Common myeloid progenitor, CD34-positive (primary cell): ENCODE data around the gene FRMD4A.

Source experiments
- CTCF ChIA-PET: fragments of 350-600 bp; sonication (Branson Sonifier 250); formaldehyde crosslinking; loops from one replicate; lab custom pipeline; 2021; ENCODE audit warnings: antibody characterized with exemption; lab: Charles Lee
- POLR2A ChIA-PET: fragments of 350-600 bp; sonication (Branson Sonifier 250); formaldehyde crosslinking; loops from one replicate; lab custom pipeline; 2021; ENCODE audit warnings: antibody characterized with exemption; lab: Charles Lee
- DNase-seq, 3 donors: peaks; one replicate each; pipeline versions ENCODE4 v3.0.0 to v3.0.0-alpha.2; 2013
- H3K27ac ChIP-seq, 2 experiments: 1 replicate in 1 of 2; 2 replicates in 1 of 2; pipeline ENCODE4 v1.7.0; 2013; ENCODE audit warnings: inconsistent platforms in 2 of 2, low read length in 2 of 2, mild to moderate bottlenecking in 2 of 2, low read depth in 1 of 2, moderate library complexity in 1 of 2; ENCODE audit not compliant: severe bottlenecking in 2 of 2, insufficient read depth in 1 of 2, poor library complexity in 1 of 2
- H3K27me3 ChIP-seq, 5 experiments: replicated peaks in 2 of 5; 1 replicate in 3 of 5; 2 replicates in 2 of 5; pipeline versions ENCODE4 v1.6.1 to v1.7.0; 2013; ENCODE audit warnings: low read length in 4 of 5, mild to moderate bottlenecking in 2 of 5, moderate library complexity in 2 of 5, inconsistent platforms in 1 of 5; ENCODE audit not compliant: insufficient read depth in 5 of 5, control insufficient read depth in 4 of 5
- H3K36me3 ChIP-seq, 4 experiments: 1 replicate in 2 of 4; 2 replicates in 2 of 4; pipeline versions ENCODE4 v1.6.1 to v1.7.0; 2013; ENCODE audit warnings: low read length in 3 of 4, control low read depth in 1 of 4, mild to moderate bottlenecking in 1 of 4; ENCODE audit not compliant: control insufficient read depth in 4 of 4, insufficient read depth in 4 of 4
- H3K4me1 ChIP-seq, 4 experiments: 1 replicate in 3 of 4; 2 replicates in 1 of 4; pipeline versions ENCODE4 v1.6.1 to v1.7.1; 2013; ENCODE audit warnings: low read length in 3 of 4, mild to moderate bottlenecking in 3 of 4, control low read depth in 1 of 4, inconsistent platforms in 1 of 4, moderate library complexity in 1 of 4; ENCODE audit not compliant: control insufficient read depth in 4 of 4, insufficient read depth in 4 of 4; ENCODE audit errors: control extremely low read depth in 1 of 4
- H3K4me3 ChIP-seq, 7 experiments: 1 replicate in 4 of 7; 2 replicates in 3 of 7; pipeline versions ENCODE4 v1.5.1 to v1.7.0; 2013; ENCODE audit warnings: mild to moderate bottlenecking in 7 of 7, low read length in 6 of 7, moderate library complexity in 6 of 7, inconsistent platforms in 2 of 7, low read depth in 2 of 7, control low read depth in 1 of 7; ENCODE audit not compliant: insufficient read depth in 4 of 7, control insufficient read depth in 1 of 7; ENCODE audit errors: extremely low read depth in 1 of 7
- H3K9me3 ChIP-seq, 5 experiments: 1 replicate in 4 of 5; 2 replicates in 1 of 5; pipeline versions ENCODE4 v1.6.1 to v1.7.1; 2013; ENCODE audit warnings: low read length in 4 of 5, mild to moderate bottlenecking in 2 of 5, inconsistent platforms in 1 of 5, low read depth in 1 of 5, moderate library complexity in 1 of 5; ENCODE audit not compliant: control insufficient read depth in 4 of 5, insufficient read depth in 2 of 5; ENCODE audit errors: control extremely low read depth in 1 of 5
- WGBS: methylation state at CpG from one replicate; pipeline ENCODE4 v1.1.5; 2013; ENCODE audit not compliant: insufficient coverage; 5-methylcytosine and 5-hydroxymethylcytosine counted together

Gene FRMD4A

GRCh38 chr10:13740461-13740860 is 590.3 kb downstream of the FRMD4A start:
- Histone ChIP-seq H3K27ac (no peak overlapping the region), H3K4me1 (peaks cover 3 to 38% (median 22%) of the 10 kb centered on the region in 4 experiments), H3K9me3 (no peaks in the 10 kb centered on the region), H3K4me3 (no peak overlapping the region), H3K27me3 (no peaks in the 10 kb centered on the region), H3K36me3 (no peaks in the 10 kb centered on the region)
- DNase-seq = no peak
- CTCF ChIA-PET = interaction anchor here (1.1 to 2.0 kb wide), 2 partner anchors 33 to 80 kb away, joined by 3 to 5 read pairs; no protein-coding TSS in a partner anchor
- POLR2A ChIA-PET = interaction anchor here (0.7 kb wide), 1 partner anchor 20 kb away, joined by 4 read pairs; no protein-coding TSS in a partner anchor
- WGBS = no CpG with 5 or more reads among the region's 4 CpGs

DNA sequence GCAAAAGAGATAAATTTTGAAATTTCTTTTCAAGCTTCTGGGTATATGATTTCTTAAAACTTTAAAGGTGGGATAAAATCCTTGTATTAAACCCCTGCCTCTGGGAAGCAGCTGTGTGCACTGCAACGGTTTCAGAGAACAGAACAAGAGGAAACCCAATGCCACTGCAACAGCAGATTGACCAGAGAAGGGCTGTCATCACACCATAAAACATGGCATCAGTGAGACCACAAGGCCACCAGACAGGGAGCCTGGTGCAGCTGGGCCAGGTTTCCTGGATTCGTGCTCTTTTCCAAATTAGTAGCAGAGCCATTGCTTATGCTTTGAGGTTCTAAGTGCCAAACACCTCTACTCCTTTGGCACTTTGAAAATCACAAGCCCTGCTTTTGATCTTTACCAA is 591.5 kb downstream of the FRMD4A start:
- peaks cover 3 to 38% (median 22%) of the 10 kb centered on the region in 4 experiments for H3K4me1 ChIP-seq
- 7% methylated on average over 2 of the region's 2 CpGs for WGBS
- DNase-seq = peak in 2 of 3 donors; percentile 63 to 76
- ChIA-PET POLR2A (interaction anchor here (0.5 to 0.6 kb wide), 2 partner anchors 26 to 76 kb away, joined by 3 to 4 read pairs; no protein-coding TSS in a partner anchor), CTCF (interaction anchor here (0.9 to 1.1 kb wide), 4 partner anchors 9 to 78 kb away, joined by 3 to 4 read pairs (median 4); no protein-coding TSS in a partner anchor)
- no peaks in the 10 kb centered on the region for H3K9me3 ChIP-seq
- no peak overlapping the region for H3K27ac ChIP-seq
- no peak overlapping the region for H3K4me3 ChIP-seq
- H3K36me3 ChIP-seq = no peaks in the 10 kb centered on the region
- no peaks in the 10 kb centered on the region for H3K27me3 ChIP-seq

- WGBS = 100% methylated on average over 1 of the region's 3 CpGs
- no peak overlapping the region for H3K27ac ChIP-seq
- POLR2A ChIA-PET = no interaction called here
- H3K4me1 ChIP-seq = peaks cover 3 to 26% (median 11%) of the 10 kb centered on the region in 4 experiments
- no peak overlapping the region for H3K4me3 ChIP-seq
- H3K36me3 ChIP-seq = no peaks in the 10 kb centered on the region
- H3K9me3 ChIP-seq = no peaks in the 10 kb centered on the region
- CTCF ChIA-PET = no interaction called here
- no peaks in the 10 kb centered on the region for H3K27me3 ChIP-seq
- DNase-seq = no peak
These were observed 594.2 kb downstream of the FRMD4A start for GRCh38 chr10:13736506-13736905.

DNA sequence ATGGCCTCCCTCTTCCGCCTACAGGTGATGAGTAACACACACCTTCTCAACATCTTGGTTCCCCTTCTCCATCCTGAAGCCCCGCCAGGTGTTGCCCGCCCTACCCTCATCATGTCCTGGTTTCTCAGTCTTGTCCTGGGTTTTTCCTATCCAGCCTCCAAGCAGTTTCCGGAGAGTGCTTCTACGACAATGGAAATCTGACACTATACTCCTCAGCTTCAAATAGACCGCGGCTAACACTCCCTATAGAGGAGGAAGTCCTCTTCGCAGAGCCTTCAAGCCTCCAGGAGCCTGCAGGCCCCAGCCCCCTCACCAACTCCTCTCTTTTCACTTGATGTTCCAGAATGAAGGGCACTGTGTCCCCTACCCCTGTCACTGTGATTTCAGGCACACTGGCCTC is 596.6 kb downstream of the FRMD4A start:
- ChIA-PET POLR2A (interaction anchor here (0.6 kb wide), 1 partner anchor 23 kb away, joined by 3 read pairs; no protein-coding TSS in a partner anchor), CTCF (interaction anchor here (1.4 kb wide), 1 partner anchor 16 kb away, joined by 4 read pairs; no protein-coding TSS in a partner anchor)
- Histone ChIP-seq H3K4me3 (no peak overlapping the region), H3K27ac (no peak overlapping the region), H3K27me3 (no peaks in the 10 kb centered on the region), H3K4me1 (peaks cover 0 to 14% (median 5%) of the 10 kb centered on the region in 4 experiments), H3K36me3 (no peaks in the 10 kb centered on the region), H3K9me3 (no peaks in the 10 kb centered on the region)
- no peak for DNase-seq
- WGBS = 96% methylated on average over 8 of the region's 8 CpGs

DNA sequence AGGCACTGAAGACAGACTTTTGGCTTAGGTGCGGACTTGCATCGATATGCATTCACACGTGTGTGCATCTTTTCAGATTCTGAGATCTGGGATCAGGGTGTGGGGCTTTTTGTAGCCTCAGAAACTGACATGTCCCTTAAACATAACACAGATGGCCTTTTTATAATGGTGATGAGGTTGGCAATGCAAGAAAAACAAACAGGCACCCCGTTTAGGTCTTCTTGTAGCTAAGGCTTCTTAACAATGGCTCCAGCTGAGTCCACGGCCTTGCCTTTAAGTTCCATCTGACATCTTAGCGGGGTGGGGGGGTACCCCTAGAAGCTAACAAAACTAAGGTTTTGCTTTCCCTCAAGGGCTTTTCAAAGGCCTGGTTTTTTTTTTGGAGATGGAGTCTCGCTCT is 597.7 kb downstream of the FRMD4A start:
- no peak overlapping the region for H3K4me3 ChIP-seq
- H3K36me3 ChIP-seq = no peaks in the 10 kb centered on the region
- H3K27me3 ChIP-seq = no peaks in the 10 kb centered on the region
- WGBS = 96% methylated on average over 4 of the region's 7 CpGs
- ChIA-PET POLR2A (no interaction called here), CTCF (interaction anchor here (0.9 to 1.8 kb wide), 3 partner anchors 15 to 31 kb away, joined by 3 to 4 read pairs (median 4); no protein-coding TSS in a partner anchor)
- DNase-seq = no peak
- no peaks in the 10 kb centered on the region for H3K9me3 ChIP-seq
- H3K4me1 ChIP-seq = peaks cover 0 to 3% (median 0%) of the 10 kb centered on the region in 4 experiments
- no peak overlapping the region for H3K27ac ChIP-seq

DNA sequence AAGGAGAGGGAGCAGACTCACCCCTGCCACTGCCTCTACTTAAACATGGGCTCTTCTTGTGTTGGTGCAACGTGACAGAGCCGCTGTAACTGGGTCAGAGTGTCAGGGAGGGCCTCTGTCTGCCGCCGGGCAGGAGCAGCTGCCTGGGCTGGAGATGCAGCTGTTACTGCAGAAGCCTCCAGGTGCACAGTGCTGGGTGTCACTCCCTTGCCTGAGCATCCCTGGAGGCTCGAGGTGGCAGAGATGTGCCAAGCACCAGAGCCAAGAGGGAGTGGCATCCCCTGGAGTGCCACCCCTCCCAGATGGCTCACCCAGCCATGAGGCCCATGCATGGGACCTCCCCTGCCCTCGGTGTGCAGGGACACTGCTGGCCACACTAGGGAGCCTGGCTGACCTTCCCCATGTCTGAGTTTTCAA is 598.3 kb downstream of the FRMD4A start:
- Histone ChIP-seq H3K27me3 (no peaks in the 10 kb centered on the region), H3K4me1 (no peaks in the 10 kb centered on the region), H3K27ac (no peak overlapping the region), H3K4me3 (no peak overlapping the region), H3K36me3 (no peaks in the 10 kb centered on the region), H3K9me3 (no peaks in the 10 kb centered on the region)
- WGBS = 95% methylated on average over 6 of the region's 6 CpGs
- POLR2A ChIA-PET = no interaction called here
- CTCF ChIA-PET = interaction anchor here (1.8 kb wide), 1 partner anchor 15 kb away, joined by 4 read pairs; no protein-coding TSS in a partner anchor
- no peak for DNase-seq

- Histone ChIP-seq H3K4me3 (no peak overlapping the region), H3K9me3 (no peaks in the 10 kb centered on the region), H3K4me1 (no peaks in the 10 kb centered on the region), H3K36me3 (no peaks in the 10 kb centered on the region), H3K27me3 (no peaks in the 10 kb centered on the region), H3K27ac (no peak overlapping the region)
- POLR2A ChIA-PET = no interaction called here
- CTCF ChIA-PET = interaction anchor here (1.8 kb wide), 1 partner anchor 16 kb away, joined by 4 read pairs; no protein-coding TSS in a partner anchor
- WGBS = 96% methylated on average over 8 of the region's 8 CpGs
- DNase-seq = no peak
These were observed 598.9 kb downstream of the FRMD4A start for GRCh38 chr10:13731799-13732198.
